H1 (cell line): ENCODE measurements around the gene NF1. TPM values are rescaled to one million over a fixed set of nuclear protein-coding genes. Genes with fewer than 3 reads are reported as not detected.

Source experiments
- CTCF ChIA-PET: fragments of 300-600 bp; sonication (Branson Sonifier 250); formaldehyde crosslinking; loops from one replicate; lab custom pipeline; 2021; ENCODE audit not compliant: partially characterized antibody; lab: Charles Lee
- POLR2A ChIA-PET: fragments of 300-600 bp; sonication (Branson Sonifier 250); formaldehyde crosslinking; loops from one replicate; lab custom pipeline; 2021; ENCODE audit warnings: inconsistent platforms; ENCODE audit not compliant: partially characterized antibody; lab: Charles Lee
- DNase-seq, 2 experiments: peaks; one replicate each; pipeline versions ENCODE4 v3.0.0 to v3.0.0-alpha.2; 2010 to 2022; ENCODE audit warnings: low spot score in 2 of 2, low read depth in 1 of 2, mixed read lengths in 1 of 2
- FAIRE-seq: peaks from 2 replicates; lab custom pipeline; 2011; peaks lifted over from hg19 to GRCh38; lab: Jason Lieb, UNC
- H2AFZ ChIP-seq: 2 replicates; pipeline ENCODE4 v1.8.1; 2012; ENCODE audit warnings: low read length, inconsistent platforms
- H2AK5ac ChIP-seq: 2 replicates; pipeline ENCODE4 v1.6.1; 2013; ENCODE audit warnings: low read depth, low read length
- H2BK120ac ChIP-seq: replicated peaks from 2 replicates; pipeline ENCODE3; 2013; ENCODE audit warnings: low read depth, low read length, inconsistent platforms
- H2BK12ac ChIP-seq: 2 replicates; pipeline ENCODE4 v1.6.1; 2013; ENCODE audit warnings: low read depth, low read length
- H2BK15ac ChIP-seq: 2 replicates; pipeline ENCODE4 v1.6.1; 2013; ENCODE audit warnings: low read length
- H2BK20ac ChIP-seq: 2 replicates; pipeline ENCODE4 v1.6.1; 2013; ENCODE audit warnings: low read length
- H2BK5ac ChIP-seq: 2 replicates; pipeline ENCODE4 v1.6.1; 2013; ENCODE audit warnings: low read depth, low read length
- H3K14ac ChIP-seq: 2 replicates; pipeline ENCODE4 v1.6.1; 2013; ENCODE audit warnings: inconsistent platforms; ENCODE audit not compliant: insufficient read length
- H3K18ac ChIP-seq: 2 replicates; pipeline ENCODE4 v1.6.1; 2013; ENCODE audit warnings: low read length; ENCODE audit errors: extremely low read depth
- H3K23ac ChIP-seq: 2 replicates; pipeline ENCODE4 v1.6.1; 2013; ENCODE audit warnings: inconsistent platforms; ENCODE audit not compliant: insufficient read length
- H3K23me2 ChIP-seq: 2 replicates; pipeline ENCODE4 v1.6.1; 2013; ENCODE audit warnings: low read depth, low read length
- H3K27ac ChIP-seq: 2 replicates; pipeline ENCODE4 v1.6.1; 2011; ENCODE audit warnings: low read depth, low read length, inconsistent platforms
- H3K27me3 ChIP-seq, 4 experiments: replicated peaks in 1 of 4; 1 replicate in 1 of 4; 2 replicates in 3 of 4; pipeline versions ENCODE4 v1.6.1 to v1.8.1; 2011 to 2013; ENCODE audit warnings: low read length in 3 of 4, mild to moderate bottlenecking in 3 of 4, inconsistent platforms in 2 of 4, mixed read lengths in 2 of 4, moderate library complexity in 1 of 4; ENCODE audit not compliant: control insufficient read depth in 3 of 4, insufficient read depth in 3 of 4; ENCODE audit errors: extremely low read depth in 1 of 4
- H3K36me3 ChIP-seq, 4 experiments: 2 replicates each; pipeline versions ENCODE4 v1.6.1 to v1.8.1; 2011 to 2013; ENCODE audit warnings: mild to moderate bottlenecking in 4 of 4, low read length in 3 of 4, moderate library complexity in 2 of 4, control low read depth in 1 of 4, inconsistent platforms in 1 of 4; ENCODE audit not compliant: insufficient read depth in 4 of 4, control insufficient read depth in 2 of 4
- H3K4ac ChIP-seq: replicated peaks from 2 replicates; pipeline ENCODE3; 2013; ENCODE audit warnings: low read length, low read depth, mixed read lengths, inconsistent platforms; ENCODE audit not compliant: insufficient read length
- H3K4me1 ChIP-seq, 4 experiments: replicated peaks in 1 of 4; 1 replicate in 1 of 4; 2 replicates in 3 of 4; pipeline versions ENCODE4 v1.6.1 to v1.8.1; 2011 to 2013; ENCODE audit warnings: low read length in 3 of 4, inconsistent platforms in 2 of 4, mixed read lengths in 1 of 4; ENCODE audit not compliant: insufficient read depth in 4 of 4, control insufficient read depth in 3 of 4
- H3K4me2 ChIP-seq, 2 experiments: 2 replicates each; pipeline versions ENCODE4 v1.6.1 to v1.8.1; 2011 to 2013; ENCODE audit warnings: low read depth in 2 of 2, low read length in 2 of 2, control low read depth in 1 of 2, inconsistent platforms in 1 of 2, mild to moderate bottlenecking in 1 of 2; ENCODE audit not compliant: insufficient read depth in 1 of 2
- H3K4me3 ChIP-seq, 4 experiments: fragments of 200-600, 300-600 bp in 1 of 4; sonication (generic), shearing (Covaris generic), sonication (Bioruptor Twin) in 1 of 4; 2 replicates each; pipeline versions ENCODE4 v1.5.1 to v1.8.1; 2011 to 2016; ENCODE audit warnings: low read length in 4 of 4, low read depth in 3 of 4, control low read depth in 2 of 4, inconsistent platforms in 2 of 4, mild to moderate bottlenecking in 2 of 4, mixed read lengths in 1 of 4, moderate library complexity in 1 of 4; ENCODE audit not compliant: insufficient read depth in 2 of 4; ENCODE audit errors: extremely low read depth in 1 of 4
- H3K56ac ChIP-seq: replicated peaks from 2 replicates; pipeline ENCODE3; 2013; ENCODE audit warnings: low read depth, mild to moderate bottlenecking, mixed read lengths, low read length, inconsistent platforms; ENCODE audit not compliant: insufficient read length
- H3K79me1 ChIP-seq: 2 replicates; pipeline ENCODE4 v1.6.1; 2013; ENCODE audit warnings: low read depth, low read length, control low read depth
- H3K79me2 ChIP-seq, 2 experiments: 2 replicates each; pipeline versions ENCODE4 v1.6.1 to v1.8.1; 2012 to 2013; ENCODE audit warnings: low read length in 2 of 2, mild to moderate bottlenecking in 2 of 2, inconsistent platforms in 1 of 2; ENCODE audit not compliant: insufficient read depth in 2 of 2, control insufficient read depth in 1 of 2
- H3K9ac ChIP-seq, 4 experiments: replicated peaks in 1 of 4; 1 replicate in 1 of 4; 2 replicates in 3 of 4; pipeline versions ENCODE4 v1.6.1 to v1.8.1; 2011 to 2013; ENCODE audit warnings: low read depth in 3 of 4, low read length in 3 of 4, control low read depth in 2 of 4, mild to moderate bottlenecking in 2 of 4, moderate library complexity in 2 of 4, inconsistent platforms in 1 of 4; ENCODE audit errors: extremely low read depth in 1 of 4
- H3K9me3 ChIP-seq, 2 experiments: 2 replicates each; pipeline versions ENCODE4 v1.6.1 to v1.8.1; 2012 to 2013; ENCODE audit warnings: mild to moderate bottlenecking in 2 of 2, moderate library complexity in 2 of 2, control low read depth in 1 of 2, inconsistent platforms in 1 of 2, low read depth in 1 of 2, low read length in 1 of 2, mixed read lengths in 1 of 2; ENCODE audit not compliant: insufficient read depth in 2 of 2
- H4K20me1 ChIP-seq, 2 experiments: replicated peaks in 1 of 2; 2 replicates each; pipeline versions ENCODE3 to v1.8.1; 2011 to 2013; ENCODE audit warnings: inconsistent platforms in 2 of 2, low read length in 2 of 2, mild to moderate bottlenecking in 1 of 2; ENCODE audit not compliant: insufficient read depth in 2 of 2, control insufficient read depth in 1 of 2
- H4K5ac ChIP-seq: 2 replicates; pipeline ENCODE4 v1.6.1; 2013; ENCODE audit warnings: low read length, low read depth, mixed read lengths, inconsistent platforms; ENCODE audit not compliant: insufficient read length
- H4K8ac ChIP-seq: 2 replicates; pipeline ENCODE4 v1.8.0; 2013; ENCODE audit warnings: mild to moderate bottlenecking, moderate library complexity, low read length, inconsistent platforms; ENCODE audit not compliant: insufficient read depth; ENCODE audit errors: extremely low read depth
- H4K91ac ChIP-seq: replicated peaks from 2 replicates; pipeline ENCODE3; 2013; ENCODE audit warnings: low read length, mixed read lengths, inconsistent platforms; ENCODE audit not compliant: insufficient read length
- BCL11A ChIP-seq, 2 experiments: IDR thresholded peaks; one replicate each; pipeline ENCODE4 v1.6.1; 2011; ENCODE audit warnings: low read depth in 2 of 2, low read length in 2 of 2, mild to moderate bottlenecking in 2 of 2
- CBX8 ChIP-seq: fragments of 300-800, 300-1000 bp; sonication (generic); IDR thresholded peaks from 2 replicates; pipeline ENCODE4 v1.7.1; 2016; ENCODE audit warnings: low read depth, low read length, borderline replicate concordance
- JUND ChIP-seq: IDR thresholded peaks from 2 replicates; pipeline ENCODE4 v1.6.1; 2011; ENCODE audit warnings: mild to moderate bottlenecking, improper control_type of control experiment, low read length
- PHF8 ChIP-seq: fragments of 200-600 bp; sonication (generic); conservative IDR thresholded peaks from 2 replicates; pipeline ENCODE4 v1.7.1; 2012; ENCODE audit warnings: low read depth, mild to moderate bottlenecking, inconsistent platforms, low read length, moderate library complexity
- RNF2 ChIP-seq: fragments of 200-900, 300-1000 bp; sonication (generic); IDR thresholded peaks from 2 replicates; pipeline ENCODE4 v1.7.1; 2016; ENCODE audit warnings: borderline replicate concordance, low read depth, mild to moderate bottlenecking, antibody characterized with exemption, low read length; ENCODE audit not compliant: poor library complexity, severe bottlenecking; ENCODE audit errors: missing control alignments
- RXRA ChIP-seq: IDR thresholded peaks from 2 replicates; pipeline ENCODE4 v1.6.1; 2011; ENCODE audit warnings: low read depth, mild to moderate bottlenecking, low read length, moderate library complexity; ENCODE audit not compliant: insufficient read depth
- TCF12 ChIP-seq: IDR thresholded peaks from 2 replicates; pipeline ENCODE4 v1.6.1; 2011; ENCODE audit warnings: low read depth, mild to moderate bottlenecking, low read length
- WGBS, 2 experiments: shearing (Covaris generic) in 1 of 2; methylation state at CpG; one replicate each; pipeline versions ENCODE4 v1.1.6 to v1.1.7; 2013 to 2015; ENCODE audit warnings: low lambda C conversion rate in 2 of 2, mixed read lengths in 2 of 2, inconsistent platforms in 1 of 2, low coverage in 1 of 2, missing lambda C conversion rate in 1 of 2; ENCODE audit not compliant: insufficient replicate concordance in 2 of 2, insufficient coverage in 1 of 2, insufficient read length in 1 of 2; ENCODE audit errors: extremely low coverage in 1 of 2, missing lambda C conversion rate in 1 of 2; 5-methylcytosine and 5-hydroxymethylcytosine counted together
- polyA plus RNA-seq, 7 experiments: library from polyadenylated mRNA; depleted of rRNA in 3 of 7; stranded (reverse) in 5 of 7; unstranded in 2 of 7; fragments of >200 nt in 5 of 7; fragments of 200-250 nt in 2 of 7; gene quantifications; 1 replicate in 5 of 7; 2 replicates in 1 of 7; 4 replicates in 1 of 7; pipeline versions ENCODE4 v1.2.1 to v1.2.3, GENCODE V29; 2011 to 2013; ENCODE audit warnings: missing spikeins in 2 of 7, mixed read lengths in 2 of 7
- total RNA-seq: library from RNA; stranded (reverse); fragmentation: NEBNext Ultra II Directional; extraction: Animal tissue kit (Norgen Biotek cat#: 25700); gene quantifications from 2 replicates; pipeline ENCODE4 v1.2.1, GENCODE V29; 2021

Gene NF1
- total and polyA plus RNA-seq, 2 of the 8 experiments (the other 6 are each of a cell fraction or from before 2014, with no cell fraction given), result 19.3 to 29.6 TPM

GRCh38 chr17:31355935-31356334 lies 261.2 kb downstream of the NF1 start:
- no peak overlapping the region for H2BK20ac ChIP-seq
- WGBS, 2 experiments, result 96% methylated on average over 1 of the region's 1 CpG; no CpG with 5 or more reads in 1 of the 2 experiments
- no peak for DNase-seq
- no peaks in the 10 kb centered on the region for H3K79me1 ChIP-seq
- no peak overlapping the region for H2BK120ac ChIP-seq
- no peak overlapping the region for H3K9ac ChIP-seq
- ChIA-PET CTCF (interaction anchor here (0.9 to 1.7 kb wide), 3 partner anchors 11 to 17 kb away, joined by 3 to 6 read pairs (median 3); no protein-coding TSS in a partner anchor), POLR2A (interaction anchor here (0.6 to 0.7 kb wide), 2 partner anchors 13 to 95 kb away, joined by 3 read pairs; no protein-coding TSS in a partner anchor)
- no peak overlapping the region for H4K5ac ChIP-seq
- H3K36me3 ChIP-seq, result peaks cover 2 to 14% (median 9%) of the 10 kb centered on the region in 4 experiments; a peak in 4 of 8 replicates
- H3K4me1 ChIP-seq, result no peaks in the 10 kb centered on the region
- H2BK12ac ChIP-seq, result no peak overlapping the region
- no peak overlapping the region for H3K4me3 ChIP-seq
- no peak overlapping the region for H3K4ac ChIP-seq
- TF ChIP-seq RXRA (no peak), CBX8 (no peak), TCF12 (no peak), BCL11A (IDR thresholded peaks at IDR 0.05; ENCODE audit: low read depth in 2 of 2, low read length in 2 of 2) (no peak), RNF2 (no peak), JUND (no peak), PHF8 (no peak)
- no peaks in the 10 kb centered on the region for H3K23me2 ChIP-seq
- H4K20me1 ChIP-seq, result no peaks in the 10 kb centered on the region
- no peak overlapping the region for H3K4me2 ChIP-seq
- H3K9me3 ChIP-seq, result no peaks in the 10 kb centered on the region
- no peak overlapping the region for H3K56ac ChIP-seq
- H3K79me2 ChIP-seq, result no peaks in the 10 kb centered on the region
- no peak overlapping the region for H2BK15ac ChIP-seq
- H3K14ac ChIP-seq, result no peak overlapping the region
- no peak overlapping the region for H3K27ac ChIP-seq
- H2BK5ac ChIP-seq, result no peak overlapping the region
- H3K27me3 ChIP-seq, result no peaks in the 10 kb centered on the region
- no peak overlapping the region for H2AK5ac ChIP-seq
- no peak overlapping the region for H3K23ac ChIP-seq
- H4K91ac ChIP-seq, result no peak overlapping the region
- no peak overlapping the region for H3K18ac ChIP-seq
- FAIRE-seq, result no peak
- no peak overlapping the region for H4K8ac ChIP-seq
- H2AFZ ChIP-seq, result no peak overlapping the region
